Coronary artery (tissue), 2 donors: ENCODE results near the gene AHNAK.

ENCODE experiments used
- DNase-seq: peaks from one replicate; pipeline ENCODE4 v3.0.0-alpha.2; 2017; ENCODE audit warnings: low spot score
- H3K27ac ChIP-seq, 2 donors: fragments of 200-600 bp; sonication (generic); one replicate each; pipeline ENCODE4 v1.5.1; 2016 to 2019
- H3K4me3 ChIP-seq: fragments of 200-600 bp; sonication (generic); 2 replicates; pipeline ENCODE4 v1.5.1; 2016; ENCODE audit warnings: mild to moderate bottlenecking, moderate library complexity
- TF ChIP-seq, protein P1 (sequence below): fragments of 200-600 bp; sonication (generic); IDR thresholded peaks from one replicate; pipeline ENCODE4 v1.5.1; 2019; ENCODE audit warnings: antibody characterized with exemption

AHNAK gene

GRCh38 chr11:62416596-62416995, 130.0 kb downstream of the AHNAK start:
- TF ChIP-seq, protein P1, sequence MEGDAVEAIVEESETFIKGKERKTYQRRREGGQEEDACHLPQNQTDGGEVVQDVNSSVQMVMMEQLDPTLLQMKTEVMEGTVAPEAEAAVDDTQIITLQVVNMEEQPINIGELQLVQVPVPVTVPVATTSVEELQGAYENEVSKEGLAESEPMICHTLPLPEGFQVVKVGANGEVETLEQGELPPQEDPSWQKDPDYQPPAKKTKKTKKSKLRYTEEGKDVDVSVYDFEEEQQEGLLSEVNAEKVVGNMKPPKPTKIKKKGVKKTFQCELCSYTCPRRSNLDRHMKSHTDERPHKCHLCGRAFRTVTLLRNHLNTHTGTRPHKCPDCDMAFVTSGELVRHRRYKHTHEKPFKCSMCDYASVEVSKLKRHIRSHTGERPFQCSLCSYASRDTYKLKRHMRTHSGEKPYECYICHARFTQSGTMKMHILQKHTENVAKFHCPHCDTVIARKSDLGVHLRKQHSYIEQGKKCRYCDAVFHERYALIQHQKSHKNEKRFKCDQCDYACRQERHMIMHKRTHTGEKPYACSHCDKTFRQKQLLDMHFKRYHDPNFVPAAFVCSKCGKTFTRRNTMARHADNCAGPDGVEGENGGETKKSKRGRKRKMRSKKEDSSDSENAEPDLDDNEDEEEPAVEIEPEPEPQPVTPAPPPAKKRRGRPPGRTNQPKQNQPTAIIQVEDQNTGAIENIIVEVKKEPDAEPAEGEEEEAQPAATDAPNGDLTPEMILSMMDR: no peak
- Histone ChIP-seq H3K4me3 (no peak overlapping the region), H3K27ac (no peak overlapping the region)
- DNase-seq: no peak

DNA sequence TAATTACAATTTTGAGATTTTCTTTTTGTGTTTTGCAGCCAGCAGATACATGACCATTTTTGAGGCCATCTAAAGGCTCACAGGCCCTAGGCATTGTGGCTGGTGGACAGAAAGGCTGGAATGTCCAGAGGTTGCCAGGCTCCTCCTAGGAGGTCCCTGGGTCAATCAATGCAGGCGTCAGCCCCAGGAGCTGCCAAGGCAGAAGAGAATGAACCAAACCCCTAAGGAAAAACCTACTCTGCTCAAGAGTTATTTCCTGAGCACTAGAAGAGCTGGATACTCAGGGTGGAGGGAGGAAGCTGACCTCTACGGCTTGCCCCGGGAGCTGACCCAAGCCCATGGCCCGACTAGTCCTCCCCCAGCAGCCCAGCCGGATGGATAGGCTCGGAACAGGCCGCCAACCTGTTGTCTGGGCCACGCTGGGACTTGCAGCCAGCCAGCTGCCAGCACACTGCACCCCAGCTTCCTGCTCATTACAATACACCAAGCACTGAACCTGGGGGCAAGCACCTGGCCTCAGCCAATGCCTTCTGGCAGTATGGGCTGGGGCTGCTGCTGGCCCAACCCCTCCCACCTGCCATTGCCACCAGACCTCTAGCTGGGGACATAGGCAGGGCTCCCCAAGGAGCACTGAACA, 133.4 kb downstream of the AHNAK start:
- Histone ChIP-seq H3K27ac (no peak overlapping the region), H3K4me3 (no peak overlapping the region)
- TF ChIP-seq, protein P1: no peak
- no peak for DNase-seq

GRCh38 chr11:62411524-62411923, 135.1 kb downstream of the AHNAK start:
- no peak for DNase-seq
- Histone ChIP-seq H3K4me3 (no peak overlapping the region), H3K27ac (no peak overlapping the region)
- TF ChIP-seq, protein P1: no peak

DNA sequence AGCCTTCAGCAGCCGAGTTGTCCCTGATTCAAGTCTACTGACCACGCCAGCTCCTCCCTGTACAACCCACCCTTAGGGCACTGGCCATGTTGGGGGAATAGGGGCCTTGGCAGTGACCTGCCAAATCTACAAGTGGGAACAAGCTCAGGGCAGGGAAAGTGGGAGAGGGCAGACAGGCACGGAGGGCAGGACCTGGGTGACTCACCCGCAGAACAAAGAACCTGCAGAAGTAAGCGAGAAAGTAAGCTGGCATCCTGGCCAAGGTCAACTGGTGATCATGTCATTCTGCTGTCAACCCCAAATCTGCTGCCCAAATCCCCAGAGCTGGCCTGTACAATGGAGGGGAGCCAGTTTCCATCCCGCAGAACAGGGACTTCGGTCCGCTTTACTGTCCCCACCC, 135.6 kb downstream of the AHNAK start:
- TF ChIP-seq, protein P1: no peak
- Histone ChIP-seq H3K4me3 (no peak overlapping the region), H3K27ac (no peak overlapping the region)
- DNase-seq: no peak

GRCh38 chr11:62409831-62410230, 136.8 kb downstream of the AHNAK start:
- Histone ChIP-seq H3K4me3 (no peak overlapping the region), H3K27ac (no peak overlapping the region)
- DNase-seq: no peak
- TF ChIP-seq, protein P1: no peak

- DNase-seq: no peak
- TF ChIP-seq, protein P1: no peak
- Histone ChIP-seq H3K4me3 (no peak overlapping the region), H3K27ac (no peak overlapping the region)
These were observed 140.6 kb downstream of the AHNAK start for GRCh38 chr11:62406034-62406433.

DNA sequence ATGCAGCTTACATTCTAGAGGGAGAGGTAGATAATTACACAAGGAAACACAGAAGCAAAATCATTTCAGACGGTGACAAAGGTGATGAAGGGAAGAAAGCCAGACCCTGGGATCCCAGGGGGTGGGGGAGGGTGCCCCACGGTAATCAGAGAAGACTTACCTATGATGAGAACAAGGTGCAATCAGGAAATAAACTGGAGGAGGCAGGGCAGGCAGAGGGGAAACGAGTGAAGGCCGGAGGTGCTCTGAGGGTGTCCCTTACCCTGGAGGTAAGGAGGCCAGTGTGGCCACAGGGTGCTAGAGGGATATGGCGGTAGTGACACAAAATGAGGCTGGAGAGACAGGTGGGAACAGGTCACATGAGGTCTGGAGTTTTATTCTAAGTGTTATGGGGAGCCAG, 141.7 kb downstream of the AHNAK start:
- Histone ChIP-seq H3K4me3 (no peak overlapping the region), H3K27ac (no peak overlapping the region)
- no peak for DNase-seq
- TF ChIP-seq, protein P1: no peak
